GM23248 (cell line): Measurements from ENCODE around the gene PLXDC2. TPM values are rescaled to one million over a fixed set of nuclear protein-coding genes. Genes with fewer than 3 reads are reported as not detected.

ENCODE experiments used
- DNase-seq: peaks from one replicate; pipeline ENCODE4 v3.0.0-alpha.2; 2015
- H2AFZ ChIP-seq: fragments of 200-600 bp; sonication (generic); 2 replicates; pipeline ENCODE4 v1.6.1; 2016; ENCODE audit warnings: antibody characterized with exemption
- H3F3A ChIP-seq: fragments of 200-600 bp; sonication (generic); 2 replicates; pipeline ENCODE4 v1.6.1; 2016; ENCODE audit warnings: mild to moderate bottlenecking, antibody characterized with exemption, mixed run types; ENCODE audit not compliant: insufficient read depth
- H3K27ac ChIP-seq: fragments of 200-600 bp; sonication (generic); 2 replicates; pipeline ENCODE4 v1.5.1; 2016; ENCODE audit warnings: mild to moderate bottlenecking
- H3K27me3 ChIP-seq: fragments of 200-600 bp; sonication (generic); replicated peaks from 2 replicates; pipeline ENCODE4 v1.6.1; 2016; ENCODE audit warnings: mild to moderate bottlenecking; ENCODE audit not compliant: insufficient read depth
- H3K36me3 ChIP-seq: fragments of 200-600 bp; sonication (generic); 2 replicates; pipeline ENCODE4 v1.6.1; 2016; ENCODE audit warnings: low read depth, mild to moderate bottlenecking
- H3K4me1 ChIP-seq: fragments of 200-600 bp; sonication (generic); 2 replicates; pipeline ENCODE4 v1.6.1; 2016; ENCODE audit warnings: mild to moderate bottlenecking; ENCODE audit not compliant: insufficient read depth
- H3K4me2 ChIP-seq: fragments of 200-600 bp; sonication (generic); one replicate; pipeline ENCODE4 v1.6.1; 2016; ENCODE audit warnings: mild to moderate bottlenecking; ENCODE audit not compliant: unreplicated experiment
- H3K4me3 ChIP-seq: fragments of 200-600 bp; sonication (generic); 2 replicates; pipeline ENCODE4 v1.5.1; 2016; ENCODE audit warnings: mild to moderate bottlenecking
- H3K79me2 ChIP-seq: fragments of 200-600 bp; sonication (generic); 2 replicates; pipeline ENCODE4 v1.6.1; 2016; ENCODE audit warnings: mild to moderate bottlenecking; ENCODE audit not compliant: insufficient read depth
- H3K9ac ChIP-seq: fragments of 200-600 bp; sonication (generic); 2 replicates; pipeline ENCODE4 v1.6.1; 2016; ENCODE audit warnings: mild to moderate bottlenecking
- H3K9me2 ChIP-seq: fragments of 200-600 bp; sonication (generic); 2 replicates; pipeline ENCODE4 v1.6.1; 2016; ENCODE audit warnings: mixed run types, mild to moderate bottlenecking, moderate library complexity; ENCODE audit not compliant: insufficient read depth
- H3K9me3 ChIP-seq: fragments of 200-600 bp; sonication (generic); one replicate; pipeline ENCODE4 v1.6.1; 2017; ENCODE audit warnings: low read depth
- H4K20me1 ChIP-seq: fragments of 200-600 bp; sonication (generic); 2 replicates; pipeline ENCODE4 v1.6.0; 2016; ENCODE audit not compliant: insufficient read depth
- EZH2 ChIP-seq: fragments of 200-600 bp; sonication (generic); IDR thresholded peaks from 2 replicates; pipeline ENCODE4 v1.6.1; 2018; ENCODE audit warnings: antibody characterized with exemption, mild to moderate bottlenecking; ENCODE audit not compliant: insufficient read depth, poor library complexity, severe bottlenecking
- EZH2phosphoT487 ChIP-seq: fragments of 200-600 bp; sonication (generic); IDR thresholded peaks from 2 replicates; pipeline ENCODE4 v1.6.1; 2018; ENCODE audit warnings: antibody characterized with exemption, moderate library complexity, mild to moderate bottlenecking, low read depth; ENCODE audit not compliant: insufficient read depth
- WGBS, 2 experiments: methylation state at CpG; one replicate each; pipeline ENCODE4 v1.1.6; 2015 to 2017; ENCODE audit warnings: low lambda C conversion rate in 2 of 2, low coverage in 1 of 2; ENCODE audit errors: missing lambda C conversion rate in 2 of 2; 5-methylcytosine and 5-hydroxymethylcytosine counted together
- in situ Hi-C: fragments of 300-500 bp; cut with MboI; formaldehyde crosslinking; loops from 2 replicates; pipeline ENCODE4 v1.15.0; 2020
- polyA plus RNA-seq: library from polyadenylated mRNA; unstranded; fragments of >200 nt; fragmentation: Nextera tagmentation; extraction: Ambion mirVana; gene quantifications from 2 replicates; pipeline ENCODE4 v1.2.1, GENCODE V29; 2016
- total RNA-seq: library from RNA; depleted of rRNA; stranded (reverse); fragments of >200 nt; shearing (Covaris generic); gene quantifications from 2 replicates; pipeline ENCODE4 v1.2.3, GENCODE V29; 2014

Gene PLXDC2
- total and polyA plus RNA-seq, 2 experiments from 2014 or later: 0.81 to 2.3 TPM

DNA sequence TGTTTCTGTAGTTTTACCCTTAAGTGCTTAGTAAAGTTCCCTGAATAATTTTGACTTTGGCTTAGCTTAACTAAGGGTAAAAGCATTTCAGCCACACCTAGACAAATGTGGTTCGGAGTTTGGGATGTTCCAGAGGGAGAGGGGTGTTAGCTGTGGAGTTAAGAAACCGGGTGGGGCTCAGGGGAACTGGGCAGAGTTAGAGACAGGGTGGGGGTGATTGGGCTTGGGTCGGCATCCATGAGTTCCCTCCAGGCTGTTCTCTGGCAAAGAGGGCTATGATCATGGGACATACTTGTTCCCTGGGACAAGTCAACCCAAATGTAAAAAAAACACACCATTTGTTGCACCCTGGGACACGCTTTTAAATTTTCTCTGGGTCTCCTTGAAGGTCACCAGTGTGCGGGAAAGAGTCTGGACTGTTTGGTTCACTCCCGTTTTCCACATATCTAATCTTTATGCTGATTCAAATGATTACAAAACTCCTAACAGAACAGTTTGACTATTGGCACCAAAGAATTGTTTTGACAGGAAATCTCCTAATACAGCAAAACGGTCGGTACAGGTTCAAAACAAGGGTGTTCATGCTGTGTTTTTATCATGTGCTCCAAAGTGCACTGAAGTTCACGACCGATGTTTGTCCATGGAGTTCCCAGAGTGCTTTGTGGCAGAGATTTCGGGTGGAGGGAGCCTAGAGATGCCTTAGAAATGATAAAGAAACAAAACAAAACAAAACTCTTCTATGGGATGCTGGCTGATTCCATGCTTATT lies 56.5 kb downstream of the PLXDC2 start:
- Histone ChIP-seq H2AFZ (no peak overlapping the region), H3K27ac (no peak overlapping the region), H3K4me3 (no peak overlapping the region), H3K79me2 (no peaks in the 10 kb centered on the region), H3K9me2 (no peaks in the 10 kb centered on the region), H3K9ac (no peak overlapping the region), H3K36me3 (no peaks in the 10 kb centered on the region), H3K4me2 (no peak overlapping the region), H3K27me3 (no peaks in the 10 kb centered on the region), H3K9me3 (no peaks in the 10 kb centered on the region), H3K4me1 (no peaks in the 10 kb centered on the region), H4K20me1 (no peaks in the 10 kb centered on the region), H3F3A (no peaks in the 10 kb centered on the region)
- 11 to 17% methylated on average over 11 of the region's 11 CpGs for WGBS, 2 experiments
- DNase-seq: no peak
- in situ Hi-C loops: no loop called here
- no peak for TF ChIP-seq EZH2
- TF ChIP-seq EZH2phosphoT487: no peak

GRCh38 chr10:19874190-19874589 lies 58.0 kb downstream of the PLXDC2 start:
- Histone ChIP-seq H3K4me2 (no peak overlapping the region), H3K9ac (no peak overlapping the region), H3K27ac (no peak overlapping the region), H3K9me2 (no peaks in the 10 kb centered on the region), H3K4me3 (no peak overlapping the region), H3K4me1 (no peaks in the 10 kb centered on the region), H3F3A (no peaks in the 10 kb centered on the region), H2AFZ (no peak overlapping the region), H3K9me3 (no peaks in the 10 kb centered on the region), H3K36me3 (no peaks in the 10 kb centered on the region), H3K27me3 (no peaks in the 10 kb centered on the region), H4K20me1 (no peaks in the 10 kb centered on the region), H3K79me2 (no peaks in the 10 kb centered on the region)
- in situ Hi-C loops: no loop called here
- DNase-seq: no peak
- no peak for TF ChIP-seq EZH2phosphoT487
- TF ChIP-seq EZH2: no peak
- WGBS, 2 experiments: 57 to 59% methylated on average over 3 of the region's 3 CpGs

- no peaks in the 10 kb centered on the region for H3F3A ChIP-seq
- in situ Hi-C loops: no loop called here
- H3K27me3 ChIP-seq: no peaks in the 10 kb centered on the region
- H3K79me2 ChIP-seq: no peaks in the 10 kb centered on the region
- H4K20me1 ChIP-seq: no peaks in the 10 kb centered on the region
- no peaks in the 10 kb centered on the region for H3K9me3 ChIP-seq
- H2AFZ ChIP-seq: no peak overlapping the region
- H3K9ac ChIP-seq: no peak overlapping the region
- H3K9me2 ChIP-seq: no peaks in the 10 kb centered on the region
- no peak for TF ChIP-seq EZH2
- no peak for TF ChIP-seq EZH2phosphoT487
- DNase-seq: no peak
- H3K36me3 ChIP-seq: no peaks in the 10 kb centered on the region
- H3K27ac ChIP-seq: no peak overlapping the region
- no peak overlapping the region for H3K4me3 ChIP-seq
- H3K4me1 ChIP-seq: no peaks in the 10 kb centered on the region
- no peak overlapping the region for H3K4me2 ChIP-seq
- WGBS, 2 experiments: 63 to 66% methylated on average over 9 of the region's 9 CpGs
Observed at GRCh38 chr10:19874791-19875190, 58.6 kb downstream of the PLXDC2 start.

DNA sequence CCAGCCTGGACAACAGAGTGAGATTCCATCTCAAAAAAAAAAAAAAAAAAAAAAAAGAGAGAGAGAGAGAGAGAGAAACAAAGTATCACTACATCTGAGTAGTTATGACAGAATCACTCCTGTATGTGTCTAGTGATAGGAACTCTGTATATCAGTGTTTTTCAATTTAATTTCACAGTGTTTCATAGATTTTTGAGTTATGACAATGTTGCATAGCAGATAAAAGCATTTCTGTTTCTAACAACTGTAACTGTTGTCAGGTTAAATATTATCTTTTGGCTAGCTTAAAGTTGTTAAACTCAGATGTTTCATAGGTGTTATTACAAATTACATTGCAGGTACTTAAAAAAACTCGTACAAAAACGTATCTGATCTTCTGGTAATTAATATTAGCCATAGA lies 60.3 kb downstream of the PLXDC2 start:
- no peaks in the 10 kb centered on the region for H3K36me3 ChIP-seq
- no peaks in the 10 kb centered on the region for H3K79me2 ChIP-seq
- 27 to 41% methylated on average over 2 of the region's 2 CpGs for WGBS, 2 experiments
- H2AFZ ChIP-seq: no peak overlapping the region
- no peaks in the 10 kb centered on the region for H3K4me1 ChIP-seq
- DNase-seq: no peak
- no peaks in the 10 kb centered on the region for H3K9me3 ChIP-seq
- TF ChIP-seq EZH2phosphoT487: no peak
- TF ChIP-seq EZH2: no peak
- in situ Hi-C loops: no loop called here
- H3K27me3 ChIP-seq: no peaks in the 10 kb centered on the region
- H3K27ac ChIP-seq: no peak overlapping the region
- no peaks in the 10 kb centered on the region for H4K20me1 ChIP-seq
- H3K9ac ChIP-seq: no peak overlapping the region
- no peaks in the 10 kb centered on the region for H3F3A ChIP-seq
- no peak overlapping the region for H3K4me2 ChIP-seq
- no peaks in the 10 kb centered on the region for H3K9me2 ChIP-seq
- no peak overlapping the region for H3K4me3 ChIP-seq
